NB4 (cell line): Measurements from ENCODE around the gene RTN4RL2.

Experiments used
- DNase-seq: peaks from one replicate; pipeline ENCODE4 v3.0.0; 2010; ENCODE audit warnings: low read depth
- H3K4me3 ChIP-seq: one replicate; pipeline ENCODE4 v1.5.1; 2011; ENCODE audit warnings: mild to moderate bottlenecking, low read depth, low read length, moderate library complexity
- CTCF ChIP-seq: IDR thresholded peaks from one replicate; pipeline ENCODE4 v1.5.1; 2012; ENCODE audit warnings: low read depth, low read length
- MAX ChIP-seq: IDR thresholded peaks from 2 replicates; pipeline ENCODE4 v1.6.1; 2011; ENCODE audit warnings: low read depth, low read length
- MYC ChIP-seq: IDR thresholded peaks from 2 replicates; pipeline ENCODE4 v1.6.1; 2011; ENCODE audit warnings: low read depth, low read length
- POLR2A ChIP-seq: IDR thresholded peaks from 2 replicates; pipeline ENCODE4 v1.6.1; 2011; ENCODE audit warnings: mild to moderate bottlenecking; ENCODE audit not compliant: insufficient read length; ENCODE audit errors: extremely low read depth

The RTN4RL2 gene

GRCh38 chr11:57458410-57459163 lies 1.7 kb upstream of the RTN4RL2 start:
- DNase-seq, result peak; percentile 58
- TF ChIP-seq CTCF (peak; percentile 76), POLR2A (no peak)
- H3K4me3 ChIP-seq, result peak overlapping the region; percentile 49

GRCh38 chr11:57459164-57460021 lies 935 bp upstream of the RTN4RL2 start:
- TF ChIP-seq MAX, result no peak
- TF ChIP-seq POLR2A, result no peak
- no peak for TF ChIP-seq CTCF
- no peak for TF ChIP-seq MYC
- H3K4me3 ChIP-seq, result peak overlapping the region; percentile 49
- peak; percentile 50 for DNase-seq

GRCh38 chr11:57460758-57461749 lies 726 bp downstream of the RTN4RL2 start:
- TF ChIP-seq POLR2A (no peak), MYC (no peak), CTCF (no peak), MAX (no peak)
- DNase-seq, result no peak
- H3K4me3 ChIP-seq, result no peak overlapping the region

GRCh38 chr11:57461841-57462489 lies 1.6 kb downstream of the RTN4RL2 start:
- H3K4me3 ChIP-seq, result no peak overlapping the region
- TF ChIP-seq CTCF (no peak), POLR2A (no peak), MAX (no peak), MYC (no peak)
- DNase-seq, result no peak

- no peak for DNase-seq
- H3K4me3 ChIP-seq, result no peak overlapping the region
- no peak for TF ChIP-seq CTCF
- TF ChIP-seq MAX, result no peak
- TF ChIP-seq MYC, result no peak
- TF ChIP-seq POLR2A, result no peak
Measured at GRCh38 chr11:57462597-57462996, 2.3 kb downstream of the RTN4RL2 start.
